Sigmoid colon (tissue), 7 donors: Measurements from ENCODE around the gene PWP2. TPM values are rescaled to one million over a fixed set of nuclear protein-coding genes. Genes with fewer than 3 reads are reported as not detected.
"Not testable (repeated sequence)": the region's sequence is repeated elsewhere in the genome, so short reads cannot be mapped to it uniquely, and the experiment has no call there.

ENCODE experiments used
- DNase-seq: peaks from one replicate; pipeline ENCODE4 v3.0.0-alpha.2; 2019
- H3K27ac ChIP-seq, 4 donors: fragments of 200-600 bp; sonication (generic); one replicate each; pipeline ENCODE4 v1.5.1; 2016 to 2019; ENCODE audit warnings: mild to moderate bottlenecking in 1 of 4
- H3K27me3 ChIP-seq, 3 donors: fragments of 200-600 bp; sonication (generic); one replicate each; pipeline ENCODE4 v1.5.1; 2019; ENCODE audit warnings: mild to moderate bottlenecking in 1 of 3
- H3K36me3 ChIP-seq, 4 donors: fragments of 200-600 bp; sonication (generic); one replicate each; pipeline ENCODE4 v1.5.1; 2016 to 2019
- H3K4me1 ChIP-seq, 4 donors: fragments of 200-600 bp; sonication (generic); one replicate each; pipeline ENCODE4 v1.5.1; 2017 to 2019
- H3K4me3 ChIP-seq, 4 donors: fragments of 200-600 bp; sonication (generic); one replicate each; pipeline ENCODE4 v1.5.1; 2017 to 2019; ENCODE audit warnings: mild to moderate bottlenecking in 2 of 4, moderate library complexity in 1 of 4
- H3K9me3 ChIP-seq, 4 donors: fragments of 200-600 bp in 3 of 4; sonication (generic) in 3 of 4; one replicate each; pipeline versions ENCODE4 v1.5.1 to v1.6.1; 2013 to 2019
- CTCF ChIP-seq, 4 experiments: fragments of 450-650 bp in 3 of 4; fragments of 200-600 bp in 1 of 4; IDR thresholded peaks; one replicate each; pipeline ENCODE4 v1.5.1; 2016 to 2019; ENCODE audit warnings: antibody characterized with exemption in 4 of 4, mild to moderate bottlenecking in 3 of 4, moderate library complexity in 2 of 4
- EP300 ChIP-seq, 4 donors: sonication (generic); formaldehyde crosslinking; IDR thresholded peaks; one replicate each; pipeline ENCODE4 v1.6.1; 2017; ENCODE audit warnings: antibody characterized with exemption in 4 of 4
- POLR2A ChIP-seq, 2 donors: fragments of 450-650 bp; IDR thresholded peaks; one replicate each; pipeline ENCODE4 v1.6.1; 2016; ENCODE audit warnings: antibody characterized with exemption in 2 of 2, mild to moderate bottlenecking in 2 of 2, moderate library complexity in 2 of 2
- POLR2AphosphoS5 ChIP-seq, 4 donors: sonication (generic); formaldehyde crosslinking; IDR thresholded peaks; one replicate each; pipeline ENCODE4 v1.6.1; 2017; ENCODE audit warnings: antibody characterized with exemption in 4 of 4
- WGBS, 2 donors: extraction: QIAGEN DNeasy Blood & Tissue Kit; methylation state at CpG; one replicate each; pipeline ENCODE4 v1.1.7; 2013; 5-methylcytosine and 5-hydroxymethylcytosine counted together
- intact Hi-C: fragments of 100-400 bp; cut with DNase I; formaldehyde crosslinking; loops from one replicate; pipeline ENCODE4 v1.15.1; 2023
- polyA plus RNA-seq, 3 donors: library from polyadenylated mRNA; stranded (reverse); fragments of 200-250 nt; gene quantifications; one replicate each; pipeline ENCODE4 v1.2.3, GENCODE V29; 2013
- total RNA-seq, 4 donors: library from RNA; depleted of rRNA; stranded (reverse); fragments of >200 nt; gene quantifications; one replicate each; pipeline ENCODE4 v1.1.0, GENCODE V29; 2016
- donor health status: healthy with polysubstance abuse.
- donor health status: Bipolar disorder and iron deficiency.
- donor health status: healthy.

PWP2 gene
- total and polyA plus RNA-seq, 7 donors, result 1.4 to 10.8 (median 4.3) TPM

- no peak overlapping the region for H3K4me3 ChIP-seq
- peak in 1 of 2 donors; percentile 42 for TF ChIP-seq POLR2A (IDR thresholded peaks at IDR 0.05)
- no peak for TF ChIP-seq EP300 (IDR thresholded peaks at IDR 0.05)
- intact Hi-C loops, result no loop called here
- H3K4me1 ChIP-seq, result peaks cover 0 to 8% (median 0%) of the 10 kb centered on the region in 4 donors
- no peaks in the 10 kb centered on the region for H3K9me3 ChIP-seq
- peaks cover 11 to 98% (median 52%) of the 10 kb centered on the region in 4 donors for H3K36me3 ChIP-seq
- DNase-seq, result peak; percentile 30
- no peak overlapping the region for H3K27ac ChIP-seq
- H3K27me3 ChIP-seq, result no peaks in the 10 kb centered on the region
- WGBS, 2 donors, result 16 to 51% methylated on average over 30 of the region's 30 CpGs
Observed at GRCh38 chr21:44089001-44089911, 17.9 kb upstream of the PWP2 start.

- DNase-seq, result no peak
- no peak overlapping the region for H3K27ac ChIP-seq
- no peak overlapping the region for H3K4me3 ChIP-seq
- no peak for TF ChIP-seq POLR2A (IDR thresholded peaks at IDR 0.05)
- TF ChIP-seq EP300 (IDR thresholded peaks at IDR 0.05), result no peak
- TF ChIP-seq CTCF (IDR thresholded peaks at IDR 0.05), result no peak
- intact Hi-C loops, result no loop called here
- H3K36me3 ChIP-seq, result peaks cover 11 to 98% (median 49%) of the 10 kb centered on the region in 4 donors
- H3K9me3 ChIP-seq, result no peaks in the 10 kb centered on the region
- H3K27me3 ChIP-seq, result no peaks in the 10 kb centered on the region
- peaks cover 0 to 8% (median 0%) of the 10 kb centered on the region in 4 donors for H3K4me1 ChIP-seq
- WGBS, 2 donors, result 15 to 32% methylated on average over 8 of the region's 8 CpGs
Observed at GRCh38 chr21:44090325-44090724, 16.9 kb upstream of the PWP2 start.

GRCh38 chr21:44092211-44092610 is 15.0 kb upstream of the PWP2 start:
- WGBS, 2 donors, result 23 to 61% methylated on average over 9 of the region's 9 CpGs
- TF ChIP-seq CTCF (IDR thresholded peaks at IDR 0.05), result no peak
- no peak for TF ChIP-seq POLR2AphosphoS5 (IDR thresholded peaks at IDR 0.05)
- TF ChIP-seq EP300 (IDR thresholded peaks at IDR 0.05), result no peak
- TF ChIP-seq POLR2A (IDR thresholded peaks at IDR 0.05), result no peak
- DNase-seq, result no peak
- Histone ChIP-seq H3K4me3 (no peak overlapping the region), H3K27ac (no peak overlapping the region), H3K9me3 (no peaks in the 10 kb centered on the region), H3K4me1 (peaks cover 0 to 2% (median 0%) of the 10 kb centered on the region in 4 donors), H3K27me3 (no peaks in the 10 kb centered on the region), H3K36me3 (peaks cover 11 to 83% (median 46%) of the 10 kb centered on the region in 4 donors)
- intact Hi-C loops, result no loop called here

GRCh38 chr21:44093761-44094160 is 13.4 kb upstream of the PWP2 start:
- H3K4me1 ChIP-seq, result no peaks in the 10 kb centered on the region
- DNase-seq, result no peak
- TF ChIP-seq EP300 (IDR thresholded peaks at IDR 0.05) (no peak), CTCF (IDR thresholded peaks at IDR 0.05) (no peak), POLR2A (IDR thresholded peaks at IDR 0.05) (no peak), POLR2AphosphoS5 (IDR thresholded peaks at IDR 0.05) (no peak)
- H3K4me3 ChIP-seq, result no peak overlapping the region
- 23 to 75% methylated on average over 9 of the region's 9 CpGs for WGBS, 2 donors
- no peaks in the 10 kb centered on the region for H3K27me3 ChIP-seq
- H3K27ac ChIP-seq, result no peak overlapping the region
- intact Hi-C loops, result no loop called here
- H3K9me3 ChIP-seq, result no peaks in the 10 kb centered on the region
- H3K36me3 ChIP-seq, result peaks cover 6 to 67% (median 33%) of the 10 kb centered on the region in 4 donors

- intact Hi-C loops, result no loop called here
- 20 to 65% methylated on average over 1 of the region's 1 CpG for WGBS, 2 donors
- Histone ChIP-seq H3K27ac (no peak overlapping the region), H3K36me3 (peaks cover 0 to 57% (median 23%) of the 10 kb centered on the region in 4 donors), H3K9me3 (no peaks in the 10 kb centered on the region), H3K27me3 (no peaks in the 10 kb centered on the region), H3K4me1 (no peaks in the 10 kb centered on the region), H3K4me3 (no peak overlapping the region)
- TF ChIP-seq EP300 (IDR thresholded peaks at IDR 0.05) (no peak), CTCF (IDR thresholded peaks at IDR 0.05) (no peak), POLR2A (IDR thresholded peaks at IDR 0.05) (no peak), POLR2AphosphoS5 (IDR thresholded peaks at IDR 0.05) (no peak)
- DNase-seq, result no peak
Observed at GRCh38 chr21:44094832-44095231, 12.4 kb upstream of the PWP2 start.

- DNase-seq, intact Hi-C loops, H3K27ac ChIP-seq, H3K4me3 ChIP-seq, H3K27me3 ChIP-seq, H3K4me1 ChIP-seq, H3K9me3 ChIP-seq: not testable (repeated sequence)
- peaks cover 0 to 20% (median 4%) of the 10 kb centered on the region in 4 donors for H3K36me3 ChIP-seq
- no CpG with 5 or more reads among the region's 6 CpGs for WGBS, 2 donors
Observed at GRCh38 chr21:44098507-44098906, 8.7 kb upstream of the PWP2 start.

GRCh38 chr21:44098964-44099363 is 8.2 kb upstream of the PWP2 start:
- peaks cover 0 to 15% (median 2%) of the 10 kb centered on the region in 4 donors for H3K36me3 ChIP-seq
- H3K27ac ChIP-seq, intact Hi-C loops, H3K9me3 ChIP-seq, H3K27me3 ChIP-seq, DNase-seq, H3K4me3 ChIP-seq, H3K4me1 ChIP-seq: not testable (repeated sequence)
- WGBS, 2 donors, result no CpG with 5 or more reads among the region's 13 CpGs

GRCh38 chr21:44107589-44107988 is 390 bp downstream of the PWP2 start:
- H3K36me3 ChIP-seq, H3K4me1 ChIP-seq, H3K27me3 ChIP-seq, H3K9me3 ChIP-seq, intact Hi-C loops, DNase-seq: not testable (repeated sequence)
- Histone ChIP-seq H3K27ac (peak overlapping the region in 2 of 4 donors; percentile 49 to 71), H3K4me3 (peak overlapping the region; percentile 35 to 46 (median 43))
- WGBS, 2 donors, result 1% methylated on average over 6 of the region's 31 CpGs; no CpG with 5 or more reads in 1 of the 2 donors
